HepG2 (cell line): ENCODE data around the gene NUDT19. TPM values are rescaled to one million over a fixed set of nuclear protein-coding genes. Genes with fewer than 3 reads are reported as not detected.
A peak's percentile ranks its signal among the peaks of the same experiment; 100 is the strongest.

Experiments used
- DR1 ChIP-seq: sonication (generic); formaldehyde crosslinking; IDR thresholded peaks from 2 replicates; pipeline ENCODE4 v1.8.0; 2021; ENCODE audit warnings: mild to moderate bottlenecking, missing genetic modification reagents, inconsistent platforms
- MED13 ChIP-seq: sonication (generic); formaldehyde crosslinking; IDR thresholded peaks from 2 replicates; pipeline ENCODE4 v1.5.0; 2020; ENCODE audit warnings: missing genetic modification reagents
- PHF21A ChIP-seq: sonication (generic); formaldehyde crosslinking; IDR thresholded peaks from 2 replicates; pipeline ENCODE4 v1.5.0; 2020; ENCODE audit warnings: mild to moderate bottlenecking, missing genetic modification reagents
- RNF2 ChIP-seq: fragments of 450-650 bp; conservative IDR thresholded peaks from 2 replicates; pipeline ENCODE4 v1.6.1; 2016; ENCODE audit warnings: low read depth
- SKI ChIP-seq: fragments of 450-650 bp; IDR thresholded peaks from one replicate; pipeline ENCODE4 v1.6.1; 2018; ENCODE audit warnings: mild to moderate bottlenecking; ENCODE audit not compliant: partially characterized antibody
- TOE1 ChIP-seq: sonication (generic); formaldehyde crosslinking; IDR thresholded peaks from 2 replicates; pipeline ENCODE4 v1.4.0; 2020; ENCODE audit warnings: mild to moderate bottlenecking, missing genetic modification reagents
- U2AF1 ChIP-seq: fragments of 200-400 bp; formaldehyde crosslinking; optimal IDR thresholded peaks from 2 replicates; pipeline ENCODE3; 2017; ENCODE audit warnings: mild to moderate bottlenecking, low read depth, low read length
- ZMYM4 ChIP-seq: sonication (generic); formaldehyde crosslinking; IDR thresholded peaks from 2 replicates; pipeline ENCODE4 v1.8.1; 2023; ENCODE audit warnings: mild to moderate bottlenecking, missing genetic modification reagents
- ZNF235 ChIP-seq: sonication (generic); formaldehyde crosslinking; IDR thresholded peaks from 2 replicates; pipeline ENCODE4 v1.8.1; 2023; ENCODE audit warnings: mild to moderate bottlenecking, missing genetic modification reagents, borderline replicate concordance
- ZNF441 ChIP-seq: sonication (generic); formaldehyde crosslinking; IDR thresholded peaks from 2 replicates; pipeline ENCODE4 v1.7.0; 2021; ENCODE audit warnings: missing genetic modification reagents, borderline replicate concordance
- polyA plus RNA-seq, 8 experiments: library from polyadenylated mRNA; depleted of rRNA in 3 of 8; stranded (reverse) in 7 of 8; unstranded in 1 of 8; fragments of >200 nt; fragmentation: Illumina TruSeq in 4 of 8; extraction: Trizol in 4 of 8; gene quantifications; 2 replicates each; pipeline versions ENCODE4 v1.2.1 to v1.2.3, GENCODE V29; 2011 to 2016; ENCODE audit warnings: low read depth in 4 of 8, missing spikeins in 1 of 8, mixed read lengths in 1 of 8; ENCODE audit not compliant: insufficient read depth in 1 of 8
- total RNA-seq, 5 experiments: library from RNA; depleted of rRNA; stranded (reverse); fragments of >200 nt; fragmentation: Illumina TruSeq; extraction: Trizol; gene quantifications; 2 replicates each; pipeline ENCODE4 v1.2.3, GENCODE V29; 2016; ENCODE audit warnings: low read depth in 1 of 5
- TF ChIP-seq, protein P1 (sequence below): IDR thresholded peaks from 2 replicates; pipeline ENCODE4 v1.6.1; 2012; ENCODE audit warnings: inconsistent platforms
- TF ChIP-seq, protein P2 (sequence below): sonication (generic); formaldehyde crosslinking; IDR thresholded peaks from 2 replicates; pipeline ENCODE4 v1.8.1; 2023; ENCODE audit warnings: mild to moderate bottlenecking, missing genetic modification reagents
- TF ChIP-seq, protein P3 (sequence below): sonication (generic); formaldehyde crosslinking; IDR thresholded peaks from 2 replicates; pipeline ENCODE4 v1.5.0; 2020; ENCODE audit warnings: missing genetic modification reagents

NUDT19 gene
- total and polyA plus RNA-seq, 2 of the 13 experiments (the other 11 are each of a cell fraction or from before 2014, with no cell fraction given), result 3.1 to 3.6 TPM

DNA sequence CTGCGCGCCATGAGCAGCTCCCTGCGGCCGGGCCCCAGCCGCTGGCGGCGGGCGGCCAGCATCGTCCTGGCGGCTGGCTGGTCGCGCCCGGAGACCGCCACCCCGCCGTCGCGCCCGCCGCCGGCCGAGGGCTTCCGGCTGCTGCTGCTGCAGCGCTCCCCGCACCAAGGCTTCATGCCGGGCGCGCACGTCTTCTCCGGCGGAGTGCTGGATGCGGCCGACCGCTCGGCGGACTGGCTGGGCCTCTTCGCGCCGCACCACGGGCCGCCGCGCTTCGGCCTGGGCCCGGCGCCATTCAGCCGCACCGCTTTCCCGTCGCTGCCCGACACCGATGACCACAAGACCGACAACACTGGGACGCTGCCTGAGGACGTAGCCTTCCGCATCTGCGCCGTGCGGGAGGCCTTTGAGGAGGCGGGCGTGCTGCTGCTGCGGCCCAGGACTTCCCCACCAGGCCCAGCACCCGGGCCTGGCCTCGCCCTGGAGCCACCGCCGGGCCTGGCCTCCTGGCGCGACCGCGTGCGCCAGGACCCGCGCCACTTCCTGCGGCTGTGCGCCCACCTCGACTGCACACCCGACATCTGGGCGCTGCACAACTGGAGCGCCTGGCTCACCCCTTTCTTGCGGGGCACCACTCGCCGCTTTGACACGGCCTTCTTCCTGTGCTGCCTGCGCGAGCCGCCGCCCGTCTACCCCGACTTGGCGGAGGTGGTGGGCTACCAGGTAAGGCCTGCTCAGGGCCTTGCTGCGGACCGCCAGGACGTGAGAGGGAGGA lies 518 bp downstream of the NUDT19 start (continued):
- TF ChIP-seq TOE1 (CRISPR knock-in tag) (no peak), U2AF1 (no peak), ZNF235 (CRISPR knock-in tag) (peak; percentile 15; the same call in 1 of the 2 replicates), DR1 (CRISPR knock-in tag) (no peak), PHF21A (CRISPR knock-in tag) (0 out of 2 replicates have a peak, but pooled peaks have one; percentile 10), RNF2 (0 out of 2 replicates have a peak, but pooled peaks have one; percentile 43), SKI (no peak), ZMYM4 (CRISPR knock-in tag) (peak; percentile 2; the same call in 1 of the 2 replicates), MED13 (CRISPR knock-in tag) (no peak), ZNF441 (peak; percentile 1; the same call in 1 of the 2 replicates)
- TF ChIP-seq, protein P1, sequence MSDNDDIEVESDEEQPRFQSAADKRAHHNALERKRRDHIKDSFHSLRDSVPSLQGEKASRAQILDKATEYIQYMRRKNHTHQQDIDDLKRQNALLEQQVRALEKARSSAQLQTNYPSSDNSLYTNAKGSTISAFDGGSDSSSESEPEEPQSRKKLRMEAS, result peak; percentile 78
- TF ChIP-seq, protein P2, sequence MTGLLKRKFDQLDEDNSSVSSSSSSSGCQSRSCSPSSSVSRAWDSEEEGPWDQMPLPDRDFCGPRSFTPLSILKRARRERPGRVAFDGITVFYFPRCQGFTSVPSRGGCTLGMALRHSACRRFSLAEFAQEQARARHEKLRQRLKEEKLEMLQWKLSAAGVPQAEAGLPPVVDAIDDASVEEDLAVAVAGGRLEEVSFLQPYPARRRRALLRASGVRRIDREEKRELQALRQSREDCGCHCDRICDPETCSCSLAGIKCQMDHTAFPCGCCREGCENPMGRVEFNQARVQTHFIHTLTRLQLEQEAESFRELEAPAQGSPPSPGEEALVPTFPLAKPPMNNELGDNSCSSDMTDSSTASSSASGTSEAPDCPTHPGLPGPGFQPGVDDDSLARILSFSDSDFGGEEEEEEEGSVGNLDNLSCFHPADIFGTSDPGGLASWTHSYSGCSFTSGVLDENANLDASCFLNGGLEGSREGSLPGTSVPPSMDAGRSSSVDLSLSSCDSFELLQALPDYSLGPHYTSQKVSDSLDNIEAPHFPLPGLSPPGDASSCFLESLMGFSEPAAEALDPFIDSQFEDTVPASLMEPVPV (CRISPR knock-in tag), result no peak
- TF ChIP-seq, protein P3, sequence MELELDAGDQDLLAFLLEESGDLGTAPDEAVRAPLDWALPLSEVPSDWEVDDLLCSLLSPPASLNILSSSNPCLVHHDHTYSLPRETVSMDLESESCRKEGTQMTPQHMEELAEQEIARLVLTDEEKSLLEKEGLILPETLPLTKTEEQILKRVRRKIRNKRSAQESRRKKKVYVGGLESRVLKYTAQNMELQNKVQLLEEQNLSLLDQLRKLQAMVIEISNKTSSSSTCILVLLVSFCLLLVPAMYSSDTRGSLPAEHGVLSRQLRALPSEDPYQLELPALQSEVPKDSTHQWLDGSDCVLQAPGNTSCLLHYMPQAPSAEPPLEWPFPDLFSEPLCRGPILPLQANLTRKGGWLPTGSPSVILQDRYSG (CRISPR knock-in tag), result peak; percentile 24; the same call in 1 of the 2 replicates
